ENCODE measurements around the gene KCNH1. TPM values are rescaled to one million over a fixed set of nuclear protein-coding genes. Genes with fewer than 3 reads are reported as not detected.

The KCNH1 gene
- total RNA-seq, 1 donor from 2014 or later: not detected

GRCh38 chr1:211145944-211146343 is 12.0 kb upstream of the KCNH1 start:
- Mint-ChIP-seq H3K27me3 (peaks cover 29% of the 10 kb centered on the region), H3K36me3 (ENCODE audit: low read depth) (no peaks in the 10 kb centered on the region), H3K9me3 (no peaks in the 10 kb centered on the region), H3K4me1 (no peaks in the 10 kb centered on the region), H3K27ac (no peak overlapping the region), H3K4me3 (no peak overlapping the region)
- DNase-seq: no peak
- intact Hi-C loops (cut with micrococcal nuclease): no loop called here
- POLR2A ChIA-PET: no interaction called here
- no peak for ATAC-seq (ENCODE audit: low read depth)
- CTCF ChIA-PET: no interaction called here
- TF ChIP-seq CTCF (IDR thresholded peaks at IDR 0.05): no peak

- Mint-ChIP-seq H3K9me3 (no peaks in the 10 kb centered on the region), H3K27ac (no peak overlapping the region), H3K4me3 (no peak overlapping the region), H3K36me3 (ENCODE audit: low read depth) (no peaks in the 10 kb centered on the region), H3K4me1 (peaks cover 7% of the 10 kb centered on the region), H3K27me3 (peaks cover 62% of the 10 kb centered on the region)
- ChIA-PET CTCF (interaction anchor here (0.8 to 1.5 kb wide), 6 partner anchors 8 to 992 kb away, joined by 3 to 9 read pairs (median 4); no protein-coding TSS in a partner anchor), POLR2A (interaction anchor here (0.6 kb wide), 1 partner anchor 119 kb away, joined by 5 read pairs; no protein-coding TSS in a partner anchor)
- intact Hi-C loops (cut with micrococcal nuclease): loop anchor here (1.0 to 2.0 kb wide), 2 partner anchors 123 to 993 kb away; no protein-coding TSS in a partner anchor
- DNase-seq: no peak
- TF ChIP-seq CTCF (IDR thresholded peaks at IDR 0.05): no peak
- ATAC-seq (ENCODE audit: low read depth): no peak
Observed at GRCh38 chr1:211135342-211135950, 1.5 kb upstream of the KCNH1 start.

GRCh38 chr1:211133393-211133835 is 534 bp downstream of the KCNH1 start:
- Mint-ChIP-seq H3K4me3 (peak overlapping the region; percentile 67), H3K27me3 (peaks cover 48% of the 10 kb centered on the region), H3K36me3 (ENCODE audit: low read depth) (no peaks in the 10 kb centered on the region), H3K27ac (no peak overlapping the region), H3K4me1 (peaks cover 7% of the 10 kb centered on the region), H3K9me3 (no peaks in the 10 kb centered on the region)
- ATAC-seq (ENCODE audit: low read depth) (peak; percentile 11), DNase-seq (no peak)
- intact Hi-C loops (cut with micrococcal nuclease): loop anchor here (5.0 kb wide), 1 partner anchor 379 kb away; no protein-coding TSS in a partner anchor
- CTCF ChIA-PET: interaction anchor here (1.0 to 1.5 kb wide), 6 partner anchors 8 to 730 kb away, joined by 3 to 5 read pairs (median 4); no protein-coding TSS in a partner anchor
- no peak for TF ChIP-seq CTCF (IDR thresholded peaks at IDR 0.05)
- POLR2A ChIA-PET: no interaction called here

GRCh38 chr1:211132721-211133392 is 1.1 kb downstream of the KCNH1 start:
- ATAC-seq (ENCODE audit: low read depth): no peak
- Mint-ChIP-seq H3K27ac (no peak overlapping the region), H3K4me1 (peaks cover 7% of the 10 kb centered on the region), H3K4me3 (no peak overlapping the region), H3K9me3 (no peaks in the 10 kb centered on the region), H3K36me3 (ENCODE audit: low read depth) (no peaks in the 10 kb centered on the region), H3K27me3 (peaks cover 48% of the 10 kb centered on the region)
- no peak for DNase-seq
- TF ChIP-seq CTCF (IDR thresholded peaks at IDR 0.05): no peak
- CTCF ChIA-PET: interaction anchor here (1.5 kb wide), 2 partner anchors 7 to 725 kb away, joined by 3 to 5 read pairs; no protein-coding TSS in a partner anchor
- intact Hi-C loops (cut with micrococcal nuclease): loop anchor here (5.0 kb wide), 1 partner anchor 379 kb away; no protein-coding TSS in a partner anchor
- POLR2A ChIA-PET: no interaction called here

- Mint-ChIP-seq H3K27ac (no peak overlapping the region), H3K27me3 (peaks cover 33% of the 10 kb centered on the region), H3K36me3 (ENCODE audit: low read depth) (no peaks in the 10 kb centered on the region), H3K4me3 (no peak overlapping the region), H3K4me1 (peaks cover 7% of the 10 kb centered on the region), H3K9me3 (no peaks in the 10 kb centered on the region)
- TF ChIP-seq CTCF (IDR thresholded peaks at IDR 0.05): no peak
- POLR2A ChIA-PET: no interaction called here
- ATAC-seq (ENCODE audit: low read depth): no peak
- intact Hi-C loops (cut with micrococcal nuclease): loop anchor here (5.0 kb wide), 1 partner anchor 383 kb away; no protein-coding TSS in a partner anchor
- CTCF ChIA-PET: no interaction called here
- DNase-seq: no peak
Observed at GRCh38 chr1:211129776-211130175, 4.2 kb downstream of the KCNH1 start.

All from activated B cell treated with CpG ODN at 0.5 μM for 24 hours (primary cell).